ENCODE results near the gene SHFL. TPM values are rescaled to one million over a fixed set of nuclear protein-coding genes. Genes with fewer than 3 reads are reported as not detected.

Gene SHFL
- total RNA-seq, 1 experiment from 2014 or later, result 18.5 TPM

GRCh38 chr19:10141479-10141878 is 55.4 kb downstream of the SHFL start:
- Histone ChIP-seq H3K4me1 (ENCODE audit: control insufficient read depth in 1 of 2, insufficient read depth in 2 of 2, low read length in 2 of 2) (no peaks in the 10 kb centered on the region), H3K4me2 (ENCODE audit: low read length) (no peak overlapping the region), H3K27me3 (ENCODE audit: insufficient read depth, low read length) (no peaks in the 10 kb centered on the region), H3K4me3 (replicated peaks in 1 of 2; ENCODE audit: low read depth in 1 of 2, low read length in 2 of 2) (no peak overlapping the region), H3K9me2 (ENCODE audit: insufficient read depth) (no peaks in the 10 kb centered on the region), H3K36me3 (ENCODE audit: control insufficient read depth in 1 of 2, insufficient read depth in 2 of 2, low read length in 2 of 2) (peaks cover 56 to 87% of the 10 kb centered on the region in 2 experiments), H3K9ac (ENCODE audit: low read length) (no peak overlapping the region), H4K20me1 (ENCODE audit: insufficient read depth) (no peaks in the 10 kb centered on the region), H3K79me2 (ENCODE audit: insufficient read depth, low read length) (peaks cover 7% of the 10 kb centered on the region; the same call in 1 of the 2 replicates), H2AFZ (ENCODE audit: low read depth, low read length, poor library complexity, severe bottlenecking) (no peak overlapping the region), H3K9me3 (ENCODE audit: control insufficient read depth in 1 of 2, insufficient read depth in 1 of 2, low read depth in 1 of 2, low read length in 2 of 2) (no peaks in the 10 kb centered on the region), H3K27ac (ENCODE audit: low read depth, low read length) (no peak overlapping the region)
- ChIA-PET POLR2A (no interaction called here), CTCF (no interaction called here), RAD21 (ENCODE audit: low non-redundant PET in 1 of 2, low total read pairs in 2 of 2, uncharacterized antibody in 2 of 2, unreplicated experiment in 2 of 2) (no interaction called here)
- intact Hi-C loops (cut with micrococcal nuclease), result no loop called here
- DNase-seq (ENCODE audit: low read depth, low spot score) (no peak), ATAC-seq (no peak)
- TSS peak; percentile 27 for BruUV-seq (replicated peaks)
- TF ChIP-seq REST (IDR thresholded peaks at IDR 0.05; ENCODE audit: low read depth) (no peak), EZH2 (IDR thresholded peaks at IDR 0.05) (no peak), CTCF (IDR thresholded peaks at IDR 0.05 in 2 of 3, conservative IDR thresholded peaks at IDR 0.05 in 1 of 3; ENCODE audit: borderline replicate concordance in 1 of 3, insufficient read depth in 1 of 3, low read depth in 2 of 3, low read length in 2 of 3) (no peak), MAX (IDR thresholded peaks at IDR 0.05) (no peak), FOSL1 (IDR thresholded peaks at IDR 0.05; ENCODE audit: low read depth) (no peak), JUND (IDR thresholded peaks at IDR 0.05) (no peak), ATF3 (IDR thresholded peaks at IDR 0.05) (no peak), SRF (IDR thresholded peaks at IDR 0.05; ENCODE audit: low read depth) (no peak)
